MCF 10A (cell line): ENCODE results near the gene ARHGAP25. TPM values are rescaled to one million over a fixed set of nuclear protein-coding genes. Genes with fewer than 3 reads are reported as not detected.

Experiments
- BruUV-seq: library from RNA; stranded (reverse); fragments of 400-500 nt; replicated peaks from 2 replicates; lab custom pipeline; 2021; lab: Mats Ljungman, UMichigan
- CTCF ChIA-PET: fragments of 300-600 bp; sonication (Branson Sonifier 250); formaldehyde crosslinking; extraction: SDS; loops from one replicate; lab custom pipeline; 2021; ENCODE audit warnings: antibody characterized with exemption, inconsistent platforms; lab: Yijun Ruan, JAX
- POLR2A ChIA-PET: fragments of 300-600, 350-650 bp; sonication (Branson Sonifier 250); formaldehyde crosslinking; extraction: SDS; loops from one replicate; lab custom pipeline; 2020; ENCODE audit warnings: antibody characterized with exemption, inconsistent platforms; lab: Yijun Ruan, JAX
- DNase-seq: peaks from one replicate; pipeline ENCODE4 v3.0.0-alpha.2; 2018; ENCODE audit not compliant: unreplicated experiment
- H3K27ac Mint-ChIP-seq: one replicate; pipeline ENCODE4 v1.8.0; 2022; ENCODE audit warnings: mild to moderate bottlenecking, low read depth, mixed read lengths; ENCODE audit not compliant: unreplicated experiment
- H3K27me3 Mint-ChIP-seq: one replicate; pipeline ENCODE4 v1.8.0; 2022; ENCODE audit warnings: mixed read lengths; ENCODE audit not compliant: insufficient read depth, unreplicated experiment
- H3K36me3 Mint-ChIP-seq: one replicate; pipeline ENCODE4 v1.8.0; 2022; ENCODE audit warnings: mild to moderate bottlenecking, moderate library complexity, mixed read lengths; ENCODE audit not compliant: insufficient read depth, unreplicated experiment
- H3K4me1 Mint-ChIP-seq: one replicate; pipeline ENCODE4 v1.8.0; 2022; ENCODE audit warnings: mixed read lengths; ENCODE audit not compliant: insufficient read depth, unreplicated experiment
- H3K4me3 Mint-ChIP-seq: one replicate; pipeline ENCODE4 v1.8.0; 2022; ENCODE audit warnings: mild to moderate bottlenecking, moderate library complexity, mixed read lengths; ENCODE audit not compliant: unreplicated experiment
- H3K9me3 Mint-ChIP-seq: one replicate; pipeline ENCODE4 v1.8.0; 2022; ENCODE audit warnings: mixed read lengths; ENCODE audit not compliant: unreplicated experiment
- intact Hi-C: fragments of 100-400 bp; cut with micrococcal nuclease; formaldehyde crosslinking; loops from 2 replicates; pipeline ENCODE4 v1.14.1; 2022
- total RNA-seq: library from RNA; stranded (reverse); gene quantifications from 2 replicates; pipeline ENCODE4 v1.2.3, GENCODE V29; 2022
- TF ChIP-seq, protein P1 (sequence below): fragments of 200-600 bp; IDR thresholded peaks from one replicate; pipeline ENCODE4 v1.8.0; 2022; ENCODE audit warnings: antibody characterized with exemption, mild to moderate bottlenecking; ENCODE audit not compliant: unreplicated experiment

Gene ARHGAP25
- total RNA-seq, 1 experiment from 2014 or later: 0.93 TPM

DNA sequence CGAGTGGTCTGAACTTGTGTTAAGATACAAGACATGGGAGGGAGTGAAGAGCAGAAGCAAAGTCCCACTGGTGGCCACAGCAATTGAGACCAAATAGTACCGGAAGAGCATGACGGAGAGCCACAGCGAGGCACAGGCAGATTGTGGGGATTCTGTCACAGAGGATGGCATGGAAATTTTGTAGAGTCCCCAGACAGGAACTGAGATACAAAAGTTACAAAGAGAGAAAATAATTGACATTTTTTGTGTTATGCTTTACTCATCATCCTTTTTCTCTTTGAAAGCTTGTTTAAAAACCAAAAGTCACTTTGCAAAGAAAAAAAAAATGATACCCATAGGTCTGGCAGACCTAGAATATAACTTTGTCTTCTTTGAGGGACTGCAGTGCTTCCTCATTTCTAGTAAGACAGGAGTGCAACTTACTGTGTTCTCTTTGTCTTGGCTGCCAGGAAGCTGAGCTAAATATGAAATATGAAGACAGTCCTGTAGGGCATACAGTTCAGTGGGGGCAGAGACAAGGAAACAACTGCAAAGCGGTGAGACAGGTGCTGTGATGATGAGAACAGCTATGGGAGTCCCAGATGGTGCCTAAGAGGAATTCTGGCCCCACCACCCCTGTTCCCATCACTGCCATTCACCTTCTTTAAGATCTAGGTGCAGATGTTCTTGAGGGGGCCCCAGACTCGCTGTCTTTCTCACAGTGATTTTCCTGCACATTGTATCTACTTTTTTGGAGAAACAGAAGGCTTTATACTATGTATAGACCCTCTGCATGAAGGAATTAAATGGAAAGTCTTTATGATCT lies 5.2 kb downstream of the ARHGAP25 start:
- Mint-ChIP-seq H3K36me3 (no peaks in the 10 kb centered on the region), H3K4me3 (no peak overlapping the region), H3K27me3 (no peaks in the 10 kb centered on the region), H3K9me3 (no peaks in the 10 kb centered on the region), H3K4me1 (peaks cover 17% of the 10 kb centered on the region), H3K27ac (no peak overlapping the region)
- no peak for DNase-seq
- POLR2A ChIA-PET: interaction anchor here (1.3 to 2.1 kb wide), 2 partner anchors 9 to 27 kb away, joined by 3 to 6 read pairs; no protein-coding TSS in a partner anchor
- CTCF ChIA-PET: interaction anchor here (0.6 to 7.4 kb wide), 13 partner anchors 9 to 566 kb away, joined by 3 to 64 read pairs (median 4); no protein-coding TSS in a partner anchor
- BruUV-seq: no TSS peak
- TF ChIP-seq, protein P1, sequence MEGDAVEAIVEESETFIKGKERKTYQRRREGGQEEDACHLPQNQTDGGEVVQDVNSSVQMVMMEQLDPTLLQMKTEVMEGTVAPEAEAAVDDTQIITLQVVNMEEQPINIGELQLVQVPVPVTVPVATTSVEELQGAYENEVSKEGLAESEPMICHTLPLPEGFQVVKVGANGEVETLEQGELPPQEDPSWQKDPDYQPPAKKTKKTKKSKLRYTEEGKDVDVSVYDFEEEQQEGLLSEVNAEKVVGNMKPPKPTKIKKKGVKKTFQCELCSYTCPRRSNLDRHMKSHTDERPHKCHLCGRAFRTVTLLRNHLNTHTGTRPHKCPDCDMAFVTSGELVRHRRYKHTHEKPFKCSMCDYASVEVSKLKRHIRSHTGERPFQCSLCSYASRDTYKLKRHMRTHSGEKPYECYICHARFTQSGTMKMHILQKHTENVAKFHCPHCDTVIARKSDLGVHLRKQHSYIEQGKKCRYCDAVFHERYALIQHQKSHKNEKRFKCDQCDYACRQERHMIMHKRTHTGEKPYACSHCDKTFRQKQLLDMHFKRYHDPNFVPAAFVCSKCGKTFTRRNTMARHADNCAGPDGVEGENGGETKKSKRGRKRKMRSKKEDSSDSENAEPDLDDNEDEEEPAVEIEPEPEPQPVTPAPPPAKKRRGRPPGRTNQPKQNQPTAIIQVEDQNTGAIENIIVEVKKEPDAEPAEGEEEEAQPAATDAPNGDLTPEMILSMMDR: no peak
- intact Hi-C loops: no loop called here

DNA sequence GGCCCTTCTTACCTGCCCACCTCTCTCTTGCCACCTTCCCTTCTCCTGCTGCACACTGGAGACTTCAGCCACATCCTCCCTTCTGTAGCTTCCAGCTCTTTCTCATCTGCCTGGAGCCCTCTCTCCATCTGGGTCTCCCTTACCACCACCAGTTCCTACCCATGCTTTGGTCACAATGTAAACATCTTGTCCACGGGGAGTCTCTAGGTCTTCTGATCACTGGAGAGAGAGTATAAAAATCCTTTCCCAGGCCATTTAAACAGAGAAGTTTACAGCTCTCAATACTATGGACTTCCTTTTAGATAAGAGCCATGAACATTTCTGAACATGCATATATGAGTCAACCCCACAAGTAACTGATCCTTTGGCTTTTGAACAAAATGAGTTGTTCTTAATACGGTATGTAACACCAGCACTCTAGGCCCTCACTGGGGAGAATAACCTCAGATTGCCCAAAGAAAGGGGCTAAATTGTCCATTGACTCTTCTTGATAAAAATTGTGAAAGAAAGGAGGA lies 5.8 kb downstream of the ARHGAP25 start:
- Mint-ChIP-seq H3K9me3 (no peaks in the 10 kb centered on the region), H3K27me3 (no peaks in the 10 kb centered on the region), H3K4me1 (peaks cover 17% of the 10 kb centered on the region), H3K36me3 (no peaks in the 10 kb centered on the region), H3K4me3 (no peak overlapping the region), H3K27ac (no peak overlapping the region)
- ChIA-PET CTCF (interaction anchor here (0.6 to 7.4 kb wide), 11 partner anchors 8 to 279 kb away, joined by 3 to 64 read pairs (median 4); no protein-coding TSS in a partner anchor), POLR2A (interaction anchor here (0.7 to 2.1 kb wide), 3 partner anchors 10 to 178 kb away, joined by 3 to 6 read pairs (median 3); no protein-coding TSS in a partner anchor)
- intact Hi-C loops: no loop called here
- no TSS peak for BruUV-seq
- TF ChIP-seq, protein P1: no peak
- no peak for DNase-seq

- ChIA-PET CTCF (interaction anchor here (0.7 to 7.4 kb wide), 9 partner anchors 11 to 565 kb away, joined by 3 to 64 read pairs (median 4); no protein-coding TSS in a partner anchor), POLR2A (interaction anchor here (0.6 to 2.1 kb wide), 5 partner anchors 11 to 177 kb away, joined by 3 to 6 read pairs (median 3); no protein-coding TSS in a partner anchor)
- intact Hi-C loops: no loop called here
- H3K27me3 Mint-ChIP-seq: no peaks in the 10 kb centered on the region
- peak; percentile 27 for DNase-seq
- peaks cover 17% of the 10 kb centered on the region for H3K4me1 Mint-ChIP-seq
- H3K4me3 Mint-ChIP-seq: no peak overlapping the region
- H3K27ac Mint-ChIP-seq: no peak overlapping the region
- no peaks in the 10 kb centered on the region for H3K9me3 Mint-ChIP-seq
- H3K36me3 Mint-ChIP-seq: no peaks in the 10 kb centered on the region
- TF ChIP-seq, protein P1: no peak
- no TSS peak for BruUV-seq
Observed at GRCh38 chr2:68741238-68741637, 6.6 kb downstream of the ARHGAP25 start.

GRCh38 chr2:68741805-68742306 lies 7.2 kb downstream of the ARHGAP25 start:
- peak; percentile 40 for DNase-seq
- intact Hi-C loops: no loop called here
- no peaks in the 10 kb centered on the region for H3K36me3 Mint-ChIP-seq
- no peaks in the 10 kb centered on the region for H3K27me3 Mint-ChIP-seq
- TF ChIP-seq, protein P1: no peak
- H3K4me1 Mint-ChIP-seq: peaks cover 17% of the 10 kb centered on the region
- CTCF ChIA-PET: interaction anchor here (0.5 to 7.4 kb wide), 13 partner anchors 10 to 565 kb away, joined by 3 to 64 read pairs (median 4); partner anchors contain the start of gene FBXO48
- POLR2A ChIA-PET: interaction anchor here (0.6 to 1.3 kb wide), 4 partner anchors 9 to 45 kb away, joined by 3 to 4 read pairs (median 3); no protein-coding TSS in a partner anchor
- no peak overlapping the region for H3K4me3 Mint-ChIP-seq
- BruUV-seq: no TSS peak
- H3K27ac Mint-ChIP-seq: no peak overlapping the region
- H3K9me3 Mint-ChIP-seq: no peaks in the 10 kb centered on the region
